K562 (cell line): ENCODE results near the gene CNPY4. TPM values are rescaled to one million over a fixed set of nuclear protein-coding genes. Genes with fewer than 3 reads are reported as not detected.

Source experiments
- CHD7 ChIP-seq: fragments of 200-600 bp; sonication (generic); IDR thresholded peaks from one replicate; pipeline ENCODE4 v1.6.1; 2012; ENCODE audit warnings: mild to moderate bottlenecking, low read depth, low read length, inconsistent platforms
- NCOA1 ChIP-seq: fragments of 450-650 bp; IDR thresholded peaks from 2 replicates; pipeline ENCODE4 v1.6.1; 2016; ENCODE audit warnings: low read depth
- PBX2 ChIP-seq, 2 experiments: IDR thresholded peaks in 1 of 2; conservative IDR thresholded peaks in 1 of 2; 2 replicates each; pipeline ENCODE4 v1.6.1; 2016; ENCODE audit warnings: low read depth in 2 of 2, mild to moderate bottlenecking in 1 of 2, missing compliant biosample characterization in 1 of 2, missing genetic modification characterization in 1 of 2, moderate library complexity in 1 of 2
- POLR2B ChIP-seq: fragments of 450-650 bp; IDR thresholded peaks from 2 replicates; pipeline ENCODE4 v1.6.1; 2018; ENCODE audit warnings: low read depth; ENCODE audit not compliant: partially characterized antibody
- SMARCA5 ChIP-seq: fragments of 450-650 bp; IDR thresholded peaks from 2 replicates; pipeline ENCODE4 v1.6.1; 2016
- ZNF165 ChIP-seq: fragments of 250-450 bp; sonication (Bioruptor Pico); IDR thresholded peaks from 2 replicates; pipeline ENCODE4 v1.4.0; 2020; ENCODE audit warnings: borderline replicate concordance
- ZNF609 ChIP-seq: sonication (generic); formaldehyde crosslinking; IDR thresholded peaks from 2 replicates; pipeline ENCODE4 v1.8.1; 2023; ENCODE audit warnings: missing genetic modification reagents, mild to moderate bottlenecking, borderline replicate concordance
- polyA plus RNA-seq, 8 experiments: library from polyadenylated mRNA; depleted of rRNA in 4 of 8; stranded (reverse) in 5 of 8; unstranded in 3 of 8; fragments of >200 nt; fragmentation: Nextera tagmentation in 2 of 8; fragmentation: Illumina TruSeq in 1 of 8; extraction: Ambion mirVana in 2 of 8; extraction: Trizol in 1 of 8; gene quantifications; 2 replicates each; pipeline versions ENCODE4 v1.2.1 to v1.2.3, GENCODE V29; 2011 to 2014; ENCODE audit warnings: inconsistent platforms in 1 of 8, missing spikeins in 1 of 8
- total RNA-seq, 7 experiments: library from RNA; depleted of rRNA in 6 of 7; stranded (reverse); fragments of >200 nt in 6 of 7; fragmentation: Illumina TruSeq in 2 of 7; extraction: Trizol in 2 of 7; gene quantifications; 2 replicates each; pipeline versions ENCODE4 v1.2.1 to v1.2.3, GENCODE V29; 2011 to 2021; ENCODE audit warnings: low replicate concordance in 1 of 7

Gene CNPY4
- total and polyA plus RNA-seq, 9 of the 15 experiments (the other 6 are each of a cell fraction or from before 2014, with no cell fraction given): 1.9 to 11.2 (median 7.0) TPM

- no peak for TF ChIP-seq CHD7
- TF ChIP-seq PBX2 (CRISPR knock-in tag; IDR thresholded peaks at IDR 0.05; ENCODE audit: low read depth): no peak
- no peak for TF ChIP-seq PBX2 (tag; conservative IDR thresholded peaks at IDR 0.05; ENCODE audit: low read depth)
- no peak for TF ChIP-seq SMARCA5
- no peak for TF ChIP-seq ZNF609
- no peak for TF ChIP-seq NCOA1
- peak; percentile 70 for TF ChIP-seq POLR2B
- no peak for TF ChIP-seq ZNF165 (CRISPR knock-in tag)
Observed at GRCh38 chr7:100091411-100092181, 27.8 kb upstream of the CNPY4 start (continued).
